ENCODE data around the gene SOWAHA.

- no peak for TF ChIP-seq CTCF (IDR thresholded peaks at IDR 0.05)
- TF ChIP-seq POLR2A (IDR thresholded peaks at IDR 0.05) = no peak
- no peak for TF ChIP-seq EP300 (IDR thresholded peaks at IDR 0.05)
- TF ChIP-seq POLR2AphosphoS5 (IDR thresholded peaks at IDR 0.05) = no peak
These were observed 6.4 kb downstream of the SOWAHA start for GRCh38 chr5:132819468-132819867.
